KMS-11 (cell line): ENCODE measurements around the gene PARD3B.

ENCODE experiments used
- H2AFZ ChIP-seq: fragments of 200-600 bp; sonication (generic); 2 replicates; pipeline ENCODE4 v1.6.1; 2016; ENCODE audit warnings: antibody characterized with exemption, mixed run types, low read depth
- H3K27ac ChIP-seq: fragments of 200-600 bp; sonication (generic); 2 replicates; pipeline ENCODE4 v1.6.1; 2016; ENCODE audit warnings: mild to moderate bottlenecking, mixed run types
- H3K27me3 ChIP-seq: fragments of 200-600 bp; sonication (generic); 2 replicates; pipeline ENCODE4 v1.6.1; 2017; ENCODE audit warnings: mild to moderate bottlenecking, low read depth, mixed run types, moderate library complexity; ENCODE audit not compliant: insufficient read depth
- H3K36me3 ChIP-seq: fragments of 200-600 bp; sonication (generic); 2 replicates; pipeline ENCODE4 v1.6.1; 2017; ENCODE audit warnings: mild to moderate bottlenecking, mixed run types; ENCODE audit not compliant: insufficient read depth
- H3K4me1 ChIP-seq: fragments of 200-600 bp; sonication (generic); 2 replicates; pipeline ENCODE4 v1.6.1; 2016; ENCODE audit warnings: mild to moderate bottlenecking, low read depth, mixed run types; ENCODE audit not compliant: poor library complexity, severe bottlenecking
- H3K4me2 ChIP-seq: fragments of 200-600 bp; sonication (generic); 2 replicates; pipeline ENCODE4 v1.7.0; 2016; ENCODE audit warnings: mild to moderate bottlenecking, mixed run types
- H3K4me3 ChIP-seq: fragments of 200-600 bp; sonication (generic); IDR thresholded peaks from 2 replicates; pipeline ENCODE4 v1.6.1; 2017; ENCODE audit warnings: low read depth, low read length, mixed read lengths; ENCODE audit not compliant: insufficient read depth
- H3K79me2 ChIP-seq: fragments of 200-600 bp; sonication (generic); 2 replicates; pipeline ENCODE4 v1.6.1; 2016; ENCODE audit warnings: low read depth, mixed run types; ENCODE audit not compliant: insufficient read depth
- H3K9ac ChIP-seq: fragments of 200-600 bp; sonication (generic); 2 replicates; pipeline ENCODE4 v1.6.1; 2016; ENCODE audit warnings: mild to moderate bottlenecking, mixed run types
- H4K20me1 ChIP-seq: fragments of 200-600 bp; sonication (generic); 2 replicates; pipeline ENCODE4 v1.6.1; 2016; ENCODE audit warnings: mild to moderate bottlenecking, mixed run types; ENCODE audit not compliant: insufficient read depth
- TF ChIP-seq, protein P1 (sequence below): fragments of 200-600 bp; sonication (generic); conservative IDR thresholded peaks from 2 replicates; pipeline ENCODE4 v1.6.1; 2017; ENCODE audit warnings: low read depth, mild to moderate bottlenecking, antibody characterized with exemption, low read length, moderate library complexity, mixed read lengths

PARD3B gene, protein sequence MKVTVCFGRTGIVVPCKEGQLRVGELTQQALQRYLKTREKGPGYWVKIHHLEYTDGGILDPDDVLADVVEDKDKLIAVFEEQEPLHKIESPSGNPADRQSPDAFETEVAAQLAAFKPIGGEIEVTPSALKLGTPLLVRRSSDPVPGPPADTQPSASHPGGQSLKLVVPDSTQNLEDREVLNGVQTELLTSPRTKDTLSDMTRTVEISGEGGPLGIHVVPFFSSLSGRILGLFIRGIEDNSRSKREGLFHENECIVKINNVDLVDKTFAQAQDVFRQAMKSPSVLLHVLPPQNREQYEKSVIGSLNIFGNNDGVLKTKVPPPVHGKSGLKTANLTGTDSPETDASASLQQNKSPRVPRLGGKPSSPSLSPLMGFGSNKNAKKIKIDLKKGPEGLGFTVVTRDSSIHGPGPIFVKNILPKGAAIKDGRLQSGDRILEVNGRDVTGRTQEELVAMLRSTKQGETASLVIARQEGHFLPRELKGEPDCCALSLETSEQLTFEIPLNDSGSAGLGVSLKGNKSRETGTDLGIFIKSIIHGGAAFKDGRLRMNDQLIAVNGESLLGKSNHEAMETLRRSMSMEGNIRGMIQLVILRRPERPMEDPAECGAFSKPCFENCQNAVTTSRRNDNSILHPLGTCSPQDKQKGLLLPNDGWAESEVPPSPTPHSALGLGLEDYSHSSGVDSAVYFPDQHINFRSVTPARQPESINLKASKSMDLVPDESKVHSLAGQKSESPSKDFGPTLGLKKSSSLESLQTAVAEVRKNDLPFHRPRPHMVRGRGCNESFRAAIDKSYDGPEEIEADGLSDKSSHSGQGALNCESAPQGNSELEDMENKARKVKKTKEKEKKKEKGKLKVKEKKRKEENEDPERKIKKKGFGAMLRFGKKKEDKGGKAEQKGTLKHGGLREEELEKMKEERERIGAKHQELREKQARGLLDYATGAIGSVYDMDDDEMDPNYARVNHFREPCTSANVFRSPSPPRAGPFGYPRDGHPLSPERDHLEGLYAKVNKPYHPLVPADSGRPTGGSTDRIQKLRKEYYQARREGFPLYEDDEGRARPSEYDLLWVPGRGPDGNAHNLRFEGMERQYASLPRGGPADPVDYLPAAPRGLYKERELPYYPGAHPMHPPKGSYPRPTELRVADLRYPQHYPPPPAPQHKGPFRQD (N-terminal part only)

GRCh38 chr2:204544961-204545860 lies at the start of gene PARD3B:
Gene PARD3B, plus strand, starts transcription at chr2:204545475. Its CDS starts 525 bp downstream, at chr2:204546000.
- H4K20me1 ChIP-seq: no peaks in the 10 kb centered on the region
- no peaks in the 10 kb centered on the region for H3K79me2 ChIP-seq
- H3K4me1 ChIP-seq: peaks cover 7% of the 10 kb centered on the region
- no peak within 1 kb of the TSS for H3K4me3 ChIP-seq
- no peak within 1 kb of the TSS for H3K27ac ChIP-seq
- peak within 1 kb of the TSS; percentile 62 for H3K9ac ChIP-seq
- peak within 1 kb of the TSS; percentile 85 for H2AFZ ChIP-seq
- TF ChIP-seq, protein P1, sequence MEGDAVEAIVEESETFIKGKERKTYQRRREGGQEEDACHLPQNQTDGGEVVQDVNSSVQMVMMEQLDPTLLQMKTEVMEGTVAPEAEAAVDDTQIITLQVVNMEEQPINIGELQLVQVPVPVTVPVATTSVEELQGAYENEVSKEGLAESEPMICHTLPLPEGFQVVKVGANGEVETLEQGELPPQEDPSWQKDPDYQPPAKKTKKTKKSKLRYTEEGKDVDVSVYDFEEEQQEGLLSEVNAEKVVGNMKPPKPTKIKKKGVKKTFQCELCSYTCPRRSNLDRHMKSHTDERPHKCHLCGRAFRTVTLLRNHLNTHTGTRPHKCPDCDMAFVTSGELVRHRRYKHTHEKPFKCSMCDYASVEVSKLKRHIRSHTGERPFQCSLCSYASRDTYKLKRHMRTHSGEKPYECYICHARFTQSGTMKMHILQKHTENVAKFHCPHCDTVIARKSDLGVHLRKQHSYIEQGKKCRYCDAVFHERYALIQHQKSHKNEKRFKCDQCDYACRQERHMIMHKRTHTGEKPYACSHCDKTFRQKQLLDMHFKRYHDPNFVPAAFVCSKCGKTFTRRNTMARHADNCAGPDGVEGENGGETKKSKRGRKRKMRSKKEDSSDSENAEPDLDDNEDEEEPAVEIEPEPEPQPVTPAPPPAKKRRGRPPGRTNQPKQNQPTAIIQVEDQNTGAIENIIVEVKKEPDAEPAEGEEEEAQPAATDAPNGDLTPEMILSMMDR: no peak
- H3K27me3 ChIP-seq: no peaks in the 10 kb centered on the region
- peak within 1 kb of the TSS; percentile 70 for H3K4me2 ChIP-seq
- no peaks in the 10 kb centered on the region for H3K36me3 ChIP-seq

- H3K4me2 ChIP-seq: no peak overlapping the region
- H3K79me2 ChIP-seq: no peaks in the 10 kb centered on the region
- H3K9ac ChIP-seq: no peak overlapping the region
- H3K36me3 ChIP-seq: no peaks in the 10 kb centered on the region
- no peaks in the 10 kb centered on the region for H4K20me1 ChIP-seq
- H2AFZ ChIP-seq: no peak overlapping the region
- H3K4me3 ChIP-seq: no peak overlapping the region
- H3K27me3 ChIP-seq: no peaks in the 10 kb centered on the region
- no peaks in the 10 kb centered on the region for H3K4me1 ChIP-seq
- TF ChIP-seq, protein P1: no peak
- H3K27ac ChIP-seq: no peak overlapping the region
Observed at GRCh38 chr2:204496779-204497178, 48.5 kb upstream of the PARD3B start.

GRCh38 chr2:204497855-204498254 lies 47.4 kb upstream of the PARD3B start:
- H4K20me1 ChIP-seq: no peaks in the 10 kb centered on the region
- H3K4me2 ChIP-seq: no peak overlapping the region
- no peaks in the 10 kb centered on the region for H3K36me3 ChIP-seq
- no peak overlapping the region for H3K9ac ChIP-seq
- no peak overlapping the region for H2AFZ ChIP-seq
- H3K27ac ChIP-seq: no peak overlapping the region
- no peaks in the 10 kb centered on the region for H3K27me3 ChIP-seq
- TF ChIP-seq, protein P1: no peak
- H3K4me1 ChIP-seq: no peaks in the 10 kb centered on the region
- no peak overlapping the region for H3K4me3 ChIP-seq
- no peaks in the 10 kb centered on the region for H3K79me2 ChIP-seq

GRCh38 chr2:204498291-204498690 lies 47.0 kb upstream of the PARD3B start:
- Histone ChIP-seq H2AFZ (no peak overlapping the region), H4K20me1 (no peaks in the 10 kb centered on the region), H3K4me2 (no peak overlapping the region), H3K27me3 (no peaks in the 10 kb centered on the region), H3K4me3 (no peak overlapping the region), H3K79me2 (no peaks in the 10 kb centered on the region), H3K27ac (no peak overlapping the region), H3K9ac (no peak overlapping the region), H3K4me1 (no peaks in the 10 kb centered on the region), H3K36me3 (no peaks in the 10 kb centered on the region)
- TF ChIP-seq, protein P1: no peak
